ENCODE results near the gene GPATCH3.

GPATCH3 gene

GRCh38 chr1:26910343-26911160 lies 10.3 kb upstream of the GPATCH3 start:
- no peak overlapping the region for H3K9ac ChIP-seq (ENCODE audit: low read length)
- no peak overlapping the region for H2AFZ ChIP-seq (ENCODE audit: low read depth, low read length)
- no peak overlapping the region for H2BK12ac ChIP-seq (ENCODE audit: low read length in 2 of 2)
- no peak overlapping the region for H2BK5ac ChIP-seq (ENCODE audit: low read depth, low read length, poor library complexity, severe bottlenecking)
- no peak for DNase-seq
- 90% methylated on average over 4 of the region's 4 CpGs for WGBS
- no peaks in the 10 kb centered on the region for H3K27me3 ChIP-seq (ENCODE audit: control insufficient read depth in 1 of 2, insufficient read depth in 1 of 2, low read length in 2 of 2)
- no peak overlapping the region for H4K91ac ChIP-seq (ENCODE audit: low read length)
- H3K9me3 ChIP-seq (ENCODE audit: control insufficient read depth, low read length) = no peaks in the 10 kb centered on the region
- H4K8ac ChIP-seq (ENCODE audit: low read length) = no peak overlapping the region
- H3K79me1 ChIP-seq (replicated peaks; ENCODE audit: low read length, poor library complexity, severe bottlenecking) = no peaks in the 10 kb centered on the region
- H2AK5ac ChIP-seq (ENCODE audit: low read length, severe bottlenecking) = no peak overlapping the region
- no peak overlapping the region for H3K4ac ChIP-seq (ENCODE audit: low read depth in 1 of 2, low read length in 2 of 2)
- H3K4me2 ChIP-seq (ENCODE audit: low read length, poor library complexity, severe bottlenecking) = no peak overlapping the region
- no peak overlapping the region for H3K14ac ChIP-seq (ENCODE audit: low read length in 2 of 2)
- no peak overlapping the region for H2BK15ac ChIP-seq (ENCODE audit: low read depth, poor library complexity, severe bottlenecking)
- H2BK120ac ChIP-seq (ENCODE audit: low read depth, low read length) = no peak overlapping the region
- no peak overlapping the region for H3K23ac ChIP-seq (ENCODE audit: low read length in 2 of 2)
- H3K4me1 ChIP-seq (ENCODE audit: control insufficient read depth, insufficient read depth, low read depth, low read length) = peaks cover 12% of the 10 kb centered on the region
- no peak overlapping the region for H3K18ac ChIP-seq (ENCODE audit: low read depth in 1 of 2, low read length in 2 of 2)
- H3K36me3 ChIP-seq (ENCODE audit: control insufficient read depth in 1 of 2, insufficient read depth in 2 of 2, low read depth in 1 of 2, low read length in 2 of 2) = peaks cover 0 to 4% of the 10 kb centered on the region in 2 experiments
- no peak overlapping the region for H3K27ac ChIP-seq (ENCODE audit: low read length, poor library complexity, severe bottlenecking)
- no peak overlapping the region for H3K4me3 ChIP-seq (ENCODE audit: insufficient read depth in 1 of 2, low read depth in 1 of 2, low read length in 2 of 2)

GRCh38 chr1:26909951-26910342 lies 9.7 kb upstream of the GPATCH3 start:
- Histone ChIP-seq H3K4me3 (ENCODE audit: insufficient read depth in 1 of 2, low read depth in 1 of 2, low read length in 2 of 2) (no peak overlapping the region), H2BK120ac (ENCODE audit: low read depth, low read length) (no peak overlapping the region), H3K9me3 (ENCODE audit: control insufficient read depth, low read length) (no peaks in the 10 kb centered on the region), H2BK15ac (ENCODE audit: low read depth, poor library complexity, severe bottlenecking) (no peak overlapping the region), H3K36me3 (ENCODE audit: control insufficient read depth in 1 of 2, insufficient read depth in 2 of 2, low read depth in 1 of 2, low read length in 2 of 2) (peaks cover 0 to 4% of the 10 kb centered on the region in 2 experiments), H2AK5ac (ENCODE audit: low read length, severe bottlenecking) (no peak overlapping the region), H2AFZ (ENCODE audit: low read depth, low read length) (no peak overlapping the region), H3K79me1 (replicated peaks; ENCODE audit: low read length, poor library complexity, severe bottlenecking) (no peaks in the 10 kb centered on the region), H4K8ac (ENCODE audit: low read length) (no peak overlapping the region), H3K9ac (ENCODE audit: low read length) (no peak overlapping the region), H3K4ac (ENCODE audit: low read depth in 1 of 2, low read length in 2 of 2) (no peak overlapping the region), H4K91ac (ENCODE audit: low read length) (no peak overlapping the region), H3K14ac (ENCODE audit: low read length in 2 of 2) (peak overlapping the region in 1 of 2 experiments; percentile 38), H3K27ac (ENCODE audit: low read length, poor library complexity, severe bottlenecking) (no peak overlapping the region), H3K4me1 (ENCODE audit: control insufficient read depth, insufficient read depth, low read depth, low read length) (peaks cover 12% of the 10 kb centered on the region), H2BK12ac (ENCODE audit: low read length in 2 of 2) (no peak overlapping the region), H3K4me2 (ENCODE audit: low read length, poor library complexity, severe bottlenecking) (no peak overlapping the region), H3K18ac (ENCODE audit: low read depth in 1 of 2, low read length in 2 of 2) (no peak overlapping the region), H3K27me3 (ENCODE audit: control insufficient read depth in 1 of 2, insufficient read depth in 1 of 2, low read length in 2 of 2) (no peaks in the 10 kb centered on the region), H3K23ac (ENCODE audit: low read length in 2 of 2) (no peak overlapping the region), H2BK5ac (ENCODE audit: low read depth, low read length, poor library complexity, severe bottlenecking) (no peak overlapping the region)
- DNase-seq = no peak
- WGBS = 89% methylated on average over 3 of the region's 3 CpGs

GRCh38 chr1:26907071-26907917 lies 7.0 kb upstream of the GPATCH3 start:
- H3K4me3 ChIP-seq (ENCODE audit: insufficient read depth in 1 of 2, low read depth in 1 of 2, low read length in 2 of 2) = no peak overlapping the region
- H3K23ac ChIP-seq (ENCODE audit: low read length in 2 of 2) = no peak overlapping the region
- H3K9ac ChIP-seq (ENCODE audit: low read length) = peak overlapping the region; percentile 8
- no peak overlapping the region for H4K91ac ChIP-seq (ENCODE audit: low read length)
- H3K79me1 ChIP-seq (replicated peaks; ENCODE audit: low read length, poor library complexity, severe bottlenecking) = no peaks in the 10 kb centered on the region
- H2BK120ac ChIP-seq (ENCODE audit: low read depth, low read length) = no peak overlapping the region
- no peak overlapping the region for H2BK15ac ChIP-seq (ENCODE audit: low read depth, poor library complexity, severe bottlenecking)
- no peak overlapping the region for H3K14ac ChIP-seq (ENCODE audit: low read length in 2 of 2)
- H3K18ac ChIP-seq (ENCODE audit: low read depth in 1 of 2, low read length in 2 of 2) = no peak overlapping the region
- H3K27ac ChIP-seq (ENCODE audit: low read length, poor library complexity, severe bottlenecking) = no peak overlapping the region
- no peak overlapping the region for H2BK12ac ChIP-seq (ENCODE audit: low read length in 2 of 2)
- DNase-seq = peak; percentile 84
- no peak overlapping the region for H3K4me2 ChIP-seq (ENCODE audit: low read length, poor library complexity, severe bottlenecking)
- peaks cover 0 to 4% of the 10 kb centered on the region in 2 experiments for H3K36me3 ChIP-seq (ENCODE audit: control insufficient read depth in 1 of 2, insufficient read depth in 2 of 2, low read depth in 1 of 2, low read length in 2 of 2)
- no peaks in the 10 kb centered on the region for H3K9me3 ChIP-seq (ENCODE audit: control insufficient read depth, low read length)
- no peak overlapping the region for H4K8ac ChIP-seq (ENCODE audit: low read length)
- WGBS = 33% methylated on average over 6 of the region's 6 CpGs
- H3K4me1 ChIP-seq (ENCODE audit: control insufficient read depth, insufficient read depth, low read depth, low read length) = peaks cover 14% of the 10 kb centered on the region
- peak overlapping the region; percentile 56 for H2AFZ ChIP-seq (ENCODE audit: low read depth, low read length)
- H3K27me3 ChIP-seq (ENCODE audit: control insufficient read depth in 1 of 2, insufficient read depth in 1 of 2, low read length in 2 of 2) = no peaks in the 10 kb centered on the region
- H3K4ac ChIP-seq (ENCODE audit: low read depth in 1 of 2, low read length in 2 of 2) = no peak overlapping the region
- no peak overlapping the region for H2BK5ac ChIP-seq (ENCODE audit: low read depth, low read length, poor library complexity, severe bottlenecking)
- H2AK5ac ChIP-seq (ENCODE audit: low read length, severe bottlenecking) = no peak overlapping the region
